K562 (cell line): ENCODE results near the gene IQCE. TPM values are rescaled to one million over a fixed set of nuclear protein-coding genes. Genes with fewer than 3 reads are reported as not detected.

Experiments used
- ARID4B ChIP-seq: sonication (generic); formaldehyde crosslinking; IDR thresholded peaks from 2 replicates; pipeline ENCODE4 v1.8.0; 2022; ENCODE audit warnings: mild to moderate bottlenecking, missing genetic modification reagents
- ARNT ChIP-seq, 2 experiments: fragments of 450-650 bp; IDR thresholded peaks; 2 replicates each; pipeline ENCODE4 v1.6.1; 2016; ENCODE audit warnings: mild to moderate bottlenecking in 1 of 2
- ESRRA ChIP-seq: fragments of 450-650 bp; IDR thresholded peaks from 2 replicates; pipeline ENCODE4 v1.6.1; 2014; ENCODE audit warnings: low read depth, mild to moderate bottlenecking, moderate library complexity, borderline replicate concordance
- ETS1 ChIP-seq: conservative IDR thresholded peaks from 2 replicates; pipeline ENCODE4 v1.6.1; 2011; ENCODE audit warnings: low read depth, mild to moderate bottlenecking, low read length; ENCODE audit not compliant: control insufficient read depth
- IRF9 ChIP-seq: fragments of 450-650 bp; IDR thresholded peaks from 2 replicates; pipeline ENCODE4 v1.6.1; 2016; ENCODE audit warnings: missing biosample characterization, missing genetic modification characterization
- MEF2D ChIP-seq: conservative IDR thresholded peaks from 2 replicates; pipeline ENCODE4 v1.6.1; 2016; ENCODE audit warnings: low read depth, missing genetic modification characterization, missing compliant biosample characterization
- NFRKB ChIP-seq: fragments of 450-650 bp; IDR thresholded peaks from 2 replicates; pipeline ENCODE4 v1.6.1; 2016; ENCODE audit warnings: low read depth
- PHF8 ChIP-seq: fragments of 200-600 bp; sonication (generic); IDR thresholded peaks from 2 replicates; pipeline ENCODE4 v1.6.1; 2012; ENCODE audit warnings: mixed run types, mild to moderate bottlenecking, inconsistent platforms, low read length, moderate library complexity, borderline replicate concordance
- SAP30 ChIP-seq: fragments of 200-600 bp; sonication (generic); IDR thresholded peaks from 2 replicates; pipeline ENCODE4 v1.6.1; 2012; ENCODE audit warnings: borderline replicate concordance, low read depth, mild to moderate bottlenecking, moderate library complexity, low read length, control low read depth, inconsistent platforms; ENCODE audit not compliant: insufficient read depth, poor library complexity, severe bottlenecking
- SMAD4 ChIP-seq: fragments of 250-450 bp; sonication (Bioruptor Pico); conservative IDR thresholded peaks from 2 replicates; pipeline ENCODE4 v1.8.0; 2021; ENCODE audit warnings: inconsistent platforms, mild to moderate bottlenecking, moderate library complexity
- SNAPC5 ChIP-seq: fragments of 250-450 bp; sonication (Bioruptor Pico); IDR thresholded peaks from 2 replicates; pipeline ENCODE4 v1.8.0; 2021; ENCODE audit warnings: moderate library complexity, mild to moderate bottlenecking, inconsistent platforms
- TAF9B ChIP-seq: fragments of 450-650 bp; IDR thresholded peaks from 2 replicates; pipeline ENCODE4 v1.6.1; 2018; ENCODE audit warnings: mild to moderate bottlenecking; ENCODE audit not compliant: partially characterized antibody
- TEAD1 ChIP-seq, 2 experiments: fragments of 450-650 bp in 1 of 2; sonication (generic) in 1 of 2; formaldehyde crosslinking; IDR thresholded peaks; 2 replicates each; pipeline versions ENCODE4 v1.4.0 to v1.8.0; 2020 to 2022; ENCODE audit warnings: mild to moderate bottlenecking in 2 of 2, missing genetic modification reagents in 1 of 2
- UBTF ChIP-seq, 2 experiments: IDR thresholded peaks; 2 replicates each; pipeline ENCODE4 v1.6.1; 2012; ENCODE audit warnings: improper control_type of control experiment in 2 of 2, low read depth in 2 of 2, low read length in 2 of 2, borderline replicate concordance in 1 of 2
- ZBTB8A ChIP-seq: fragments of 450-650 bp; IDR thresholded peaks from 2 replicates; pipeline ENCODE4 v1.6.1; 2018; ENCODE audit warnings: mild to moderate bottlenecking, moderate library complexity; ENCODE audit not compliant: partially characterized antibody
- ZC3H4 ChIP-seq: sonication (generic); formaldehyde crosslinking; IDR thresholded peaks from 2 replicates; pipeline ENCODE4 v1.9.0; 2021; ENCODE audit warnings: missing genetic modification reagents, borderline replicate concordance
- ZFP1 ChIP-seq: fragments of 450-650 bp; formaldehyde crosslinking; IDR thresholded peaks from 2 replicates; pipeline ENCODE4 v1.4.0; 2020; ENCODE audit warnings: mild to moderate bottlenecking, mixed read lengths
- ZNF583 ChIP-seq: fragments of 250-450 bp; sonication (Bioruptor Pico); IDR thresholded peaks from 2 replicates; pipeline ENCODE4 v1.4.0; 2020
- polyA plus RNA-seq, 8 experiments: library from polyadenylated mRNA; depleted of rRNA in 4 of 8; stranded (reverse) in 5 of 8; unstranded in 3 of 8; fragments of >200 nt; fragmentation: Nextera tagmentation in 2 of 8; fragmentation: Illumina TruSeq in 1 of 8; extraction: Ambion mirVana in 2 of 8; extraction: Trizol in 1 of 8; gene quantifications; 2 replicates each; pipeline versions ENCODE4 v1.2.1 to v1.2.3, GENCODE V29; 2011 to 2014; ENCODE audit warnings: inconsistent platforms in 1 of 8, missing spikeins in 1 of 8
- total RNA-seq, 7 experiments: library from RNA; depleted of rRNA in 6 of 7; stranded (reverse); fragments of >200 nt in 6 of 7; fragmentation: Illumina TruSeq in 2 of 7; extraction: Trizol in 2 of 7; gene quantifications; 2 replicates each; pipeline versions ENCODE4 v1.2.1 to v1.2.3, GENCODE V29; 2011 to 2021; ENCODE audit warnings: low replicate concordance in 1 of 7

IQCE gene
- total and polyA plus RNA-seq, 9 of the 15 experiments (the other 6 are each of a cell fraction or from before 2014, with no cell fraction given), result 0.18 to 8.5 (median 4.2) TPM

DNA sequence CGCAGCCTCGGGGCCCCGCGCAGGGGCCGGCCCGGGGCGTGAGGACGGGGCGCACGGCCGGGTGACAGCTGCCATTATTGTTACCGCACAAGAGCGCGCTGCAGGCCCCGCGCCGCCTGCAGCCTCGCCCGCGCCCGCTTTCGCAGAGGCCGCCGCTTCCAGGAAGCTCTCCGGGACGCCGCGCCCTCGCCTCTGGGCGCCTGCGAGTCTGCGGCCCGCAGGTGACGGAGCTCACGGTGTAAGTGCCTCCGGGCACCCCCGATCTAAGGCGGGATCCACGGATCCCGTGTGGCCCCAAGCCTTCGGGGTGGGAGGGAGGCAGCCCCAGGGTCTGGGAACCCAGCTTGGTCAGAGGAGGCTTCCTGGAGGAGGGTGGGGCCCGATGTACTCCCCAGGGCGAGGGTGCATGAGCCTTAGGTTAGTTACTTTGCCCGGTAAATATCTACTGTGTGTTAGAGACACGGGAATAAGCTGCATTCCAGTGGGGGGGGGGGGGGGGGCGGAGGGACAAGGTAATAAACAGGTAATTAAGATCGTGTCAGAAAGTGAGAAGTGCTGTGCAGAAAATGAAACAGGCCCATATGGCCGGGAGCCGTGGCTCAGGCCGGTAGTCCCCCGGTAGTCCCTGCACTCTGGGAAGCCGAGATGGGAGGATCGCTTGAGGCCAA lies 638 bp downstream of the IQCE start (continued):
- TF ChIP-seq ARID4B (CRISPR knock-in tag) (peak; percentile 24; the same call in 1 of the 2 replicates), PHF8 (peak; percentile 37; the same call in 1 of the 2 replicates), TEAD1 (CRISPR knock-in tag; IDR thresholded peaks at IDR 0.05) (peak in 1 of 2 experiments; percentile 41; a peak in 1 of 4 replicates), TAF9B (no peak), ZNF583 (CRISPR knock-in tag) (no peak), MEF2D (tag) (no peak), ZBTB8A (no peak), ETS1 (peak; percentile 69; the same call in 1 of the 2 replicates), SAP30 (peak; percentile 88), ZC3H4 (CRISPR knock-in tag) (no peak), ARNT (IDR thresholded peaks at IDR 0.05) (no peak), NFRKB (no peak), SNAPC5 (CRISPR knock-in tag) (no peak), ESRRA (no peak; the same call in 1 of the 2 replicates), IRF9 (tag) (no peak), ZFP1 (CRISPR knock-in tag) (no peak), SMAD4 (peak; percentile 51; the same call in 1 of the 2 replicates), UBTF (IDR thresholded peaks at IDR 0.05; ENCODE audit: borderline replicate concordance in 1 of 2, low read depth in 2 of 2, low read length in 2 of 2) (no peak)
